Measurements from ENCODE around the gene PAMR1.
"Not testable (repeated sequence)": the region's sequence is repeated elsewhere in the genome, so short reads cannot be mapped to it uniquely, and the experiment has no call there.

Gene PAMR1

GRCh38 chr11:35554491-35555437 is 29.3 kb upstream of the PAMR1 start:
- Histone ChIP-seq H3K9ac (ENCODE audit: low read depth, low read length) (no peak overlapping the region), H3K4me1 (ENCODE audit: control insufficient read depth, insufficient read depth, low read length) (peaks cover 3% of the 10 kb centered on the region), H3K9me3 (ENCODE audit: control insufficient read depth, insufficient read depth, low read length) (no peaks in the 10 kb centered on the region), H3K27me3 (ENCODE audit: control insufficient read depth, insufficient read depth, low read length) (no peaks in the 10 kb centered on the region), H3K36me3 (ENCODE audit: control insufficient read depth, insufficient read depth, low read length) (no peaks in the 10 kb centered on the region), H3K4me3 (ENCODE audit: low read depth, low read length) (no peak overlapping the region)

DNA sequence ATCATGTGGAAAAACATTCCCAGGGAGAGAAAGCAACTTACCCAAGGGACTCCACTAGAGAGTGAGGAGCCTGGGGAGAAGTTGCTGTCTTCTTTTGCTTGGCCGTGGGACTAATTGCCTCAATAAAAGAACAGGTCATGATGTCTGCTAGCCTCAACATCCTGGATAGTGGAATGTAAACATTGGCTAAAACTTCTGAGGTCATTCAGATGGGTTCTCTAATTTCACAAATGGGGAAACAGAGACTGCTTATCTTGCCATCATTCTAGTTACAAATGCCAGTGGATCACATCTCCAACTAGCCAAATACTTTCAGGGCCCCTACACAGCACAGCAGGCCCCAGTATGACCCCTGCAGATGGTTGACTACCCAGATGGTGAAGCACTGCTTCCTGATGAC is 28.4 kb upstream of the PAMR1 start:
- no peaks in the 10 kb centered on the region for H3K9me3 ChIP-seq (ENCODE audit: control insufficient read depth, insufficient read depth, low read length)
- no peaks in the 10 kb centered on the region for H3K27me3 ChIP-seq (ENCODE audit: control insufficient read depth, insufficient read depth, low read length)
- H3K36me3 ChIP-seq (ENCODE audit: control insufficient read depth, insufficient read depth, low read length): no peaks in the 10 kb centered on the region
- no peak overlapping the region for H3K4me3 ChIP-seq (ENCODE audit: low read depth, low read length)
- H3K4me1 ChIP-seq (ENCODE audit: control insufficient read depth, insufficient read depth, low read length): peaks cover 9% of the 10 kb centered on the region
- H3K9ac ChIP-seq (ENCODE audit: low read depth, low read length): no peak overlapping the region

DNA sequence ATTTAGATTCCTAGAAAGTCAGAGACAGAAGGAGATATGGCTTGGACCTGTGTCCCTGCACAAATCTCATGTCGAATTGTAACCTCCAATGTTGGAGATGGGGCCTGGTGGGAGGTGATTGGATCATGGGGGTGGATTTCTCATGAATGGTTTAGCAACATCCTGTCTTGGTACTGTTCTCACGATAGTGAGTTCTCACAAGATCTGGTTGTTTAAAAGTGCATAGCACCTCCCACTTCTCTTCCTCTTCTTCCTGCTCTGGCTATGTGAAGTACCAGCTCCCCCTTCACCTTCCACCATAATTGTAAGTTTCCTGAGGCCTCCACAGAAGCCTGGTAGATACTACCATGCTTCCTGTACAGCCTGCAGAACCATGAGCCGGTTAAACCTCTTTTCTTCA is 27.6 kb upstream of the PAMR1 start:
- no peaks in the 10 kb centered on the region for H3K9me3 ChIP-seq (ENCODE audit: control insufficient read depth, insufficient read depth, low read length)
- H3K4me1 ChIP-seq (ENCODE audit: control insufficient read depth, insufficient read depth, low read length): peaks cover 9% of the 10 kb centered on the region
- H3K27me3 ChIP-seq (ENCODE audit: control insufficient read depth, insufficient read depth, low read length): no peaks in the 10 kb centered on the region
- no peaks in the 10 kb centered on the region for H3K36me3 ChIP-seq (ENCODE audit: control insufficient read depth, insufficient read depth, low read length)
- no peak overlapping the region for H3K9ac ChIP-seq (ENCODE audit: low read depth, low read length)
- H3K4me3 ChIP-seq (ENCODE audit: low read depth, low read length): no peak overlapping the region

- H3K36me3 ChIP-seq (ENCODE audit: control insufficient read depth, insufficient read depth, low read length): no peaks in the 10 kb centered on the region
These were observed 27.2 kb upstream of the PAMR1 start for GRCh38 chr11:35552616-35553015.

GRCh38 chr11:35550374-35551036 is 25.1 kb upstream of the PAMR1 start:
- H3K4me3 ChIP-seq (ENCODE audit: low read depth, low read length): no peak overlapping the region
- H3K27me3 ChIP-seq (ENCODE audit: control insufficient read depth, insufficient read depth, low read length): no peaks in the 10 kb centered on the region
- no peak overlapping the region for H3K9ac ChIP-seq (ENCODE audit: low read depth, low read length)
- peaks cover 9% of the 10 kb centered on the region for H3K4me1 ChIP-seq (ENCODE audit: control insufficient read depth, insufficient read depth, low read length)
- H3K36me3 ChIP-seq (ENCODE audit: control insufficient read depth, insufficient read depth, low read length): no peaks in the 10 kb centered on the region
- H3K9me3 ChIP-seq (ENCODE audit: control insufficient read depth, insufficient read depth, low read length): no peaks in the 10 kb centered on the region

More at GRCh38 chr11:35552616-35553015, 27.2 kb upstream of the PAMR1 start:
- no peaks in the 10 kb centered on the region for H3K9me3 ChIP-seq (ENCODE audit: control insufficient read depth, insufficient read depth, low read length)
- H3K9ac ChIP-seq (ENCODE audit: low read depth, low read length): no peak overlapping the region
- H3K27me3 ChIP-seq (ENCODE audit: control insufficient read depth, insufficient read depth, low read length): no peaks in the 10 kb centered on the region
- H3K4me3 ChIP-seq (ENCODE audit: low read depth, low read length): no peak overlapping the region
- H3K4me1 ChIP-seq (ENCODE audit: control insufficient read depth, insufficient read depth, low read length): peaks cover 9% of the 10 kb centered on the region

- no peak overlapping the region for H3K9ac ChIP-seq (ENCODE audit: low read depth, low read length)
- H3K4me3 ChIP-seq (ENCODE audit: low read depth, low read length): no peak overlapping the region
These were observed 24.4 kb upstream of the PAMR1 start for GRCh38 chr11:35549787-35550186.

DNA sequence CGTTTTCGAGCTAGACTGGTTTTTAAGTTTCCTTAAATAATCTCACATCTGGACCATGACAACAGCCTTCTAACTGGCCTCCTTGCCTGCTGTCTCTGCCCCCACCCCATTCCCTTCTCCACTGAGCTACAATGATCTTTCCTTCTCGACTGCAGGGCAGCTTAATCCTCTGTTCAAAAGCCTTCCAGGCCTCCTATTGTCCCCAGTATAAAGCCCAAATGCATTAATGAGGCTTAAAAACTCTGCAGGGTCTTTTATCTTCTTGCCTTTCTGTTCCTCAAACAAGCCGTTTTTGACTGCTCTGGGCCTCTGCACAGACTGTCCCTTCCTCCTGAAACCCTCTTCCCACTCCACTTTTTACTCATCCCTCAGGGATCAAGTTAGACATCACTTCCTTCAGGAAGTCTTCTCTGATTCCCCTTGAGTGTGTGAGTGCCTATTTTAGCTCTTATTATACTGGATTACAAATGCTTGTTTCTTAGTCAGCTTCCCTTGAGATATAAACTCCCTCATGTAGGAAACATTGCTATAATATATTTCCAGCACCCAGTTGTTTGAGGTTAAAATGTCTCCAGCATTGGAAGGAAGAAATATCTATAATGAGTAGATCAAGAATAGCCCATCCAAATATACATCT is 23.6 kb upstream of the PAMR1 start:
- Histone ChIP-seq H3K9me3 (ENCODE audit: control insufficient read depth, insufficient read depth, low read length) (no peaks in the 10 kb centered on the region), H3K9ac (ENCODE audit: low read depth, low read length) (no peak overlapping the region), H3K27me3 (ENCODE audit: control insufficient read depth, insufficient read depth, low read length) (no peaks in the 10 kb centered on the region), H3K4me3 (ENCODE audit: low read depth, low read length) (no peak overlapping the region), H3K36me3 (ENCODE audit: control insufficient read depth, insufficient read depth, low read length) (no peaks in the 10 kb centered on the region), H3K4me1 (ENCODE audit: control insufficient read depth, insufficient read depth, low read length) (peaks cover 9% of the 10 kb centered on the region)

More at GRCh38 chr11:35549787-35550186, 24.4 kb upstream of the PAMR1 start:
- H3K27me3 ChIP-seq (ENCODE audit: control insufficient read depth, insufficient read depth, low read length): no peaks in the 10 kb centered on the region
- H3K4me1 ChIP-seq (ENCODE audit: control insufficient read depth, insufficient read depth, low read length): peaks cover 9% of the 10 kb centered on the region
- H3K36me3 ChIP-seq (ENCODE audit: control insufficient read depth, insufficient read depth, low read length): no peaks in the 10 kb centered on the region
- H3K9me3 ChIP-seq (ENCODE audit: control insufficient read depth, insufficient read depth, low read length): no peaks in the 10 kb centered on the region

- H3K27me3 ChIP-seq (ENCODE audit: control insufficient read depth, insufficient read depth, low read length); H3K9ac ChIP-seq (ENCODE audit: low read depth, low read length); H3K9me3 ChIP-seq (ENCODE audit: control insufficient read depth, insufficient read depth, low read length); H3K36me3 ChIP-seq (ENCODE audit: control insufficient read depth, insufficient read depth, low read length); H3K4me3 ChIP-seq (ENCODE audit: low read depth, low read length); H3K4me1 ChIP-seq (ENCODE audit: control insufficient read depth, insufficient read depth, low read length): not testable (repeated sequence)
These were observed 22.6 kb upstream of the PAMR1 start for GRCh38 chr11:35547995-35548394.

DNA sequence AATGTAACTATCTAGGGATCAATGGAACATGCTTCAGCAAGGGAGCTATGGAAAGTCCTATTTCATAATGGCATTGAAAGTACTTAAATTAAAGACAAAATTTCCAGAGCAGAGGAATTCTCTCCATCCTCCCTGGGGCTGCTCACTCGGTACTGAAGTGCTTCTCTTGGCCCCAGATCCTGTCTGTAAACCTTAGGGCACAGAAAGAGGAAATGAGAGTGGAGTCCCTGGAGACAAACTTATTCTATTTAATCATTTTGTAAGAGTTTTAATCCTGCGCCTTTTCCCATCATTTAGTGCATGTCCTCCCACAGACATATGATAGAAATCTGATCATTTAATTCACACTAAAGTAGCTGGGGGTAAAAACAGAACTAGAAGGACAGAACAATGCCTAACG is 20.9 kb upstream of the PAMR1 start:
- Histone ChIP-seq H3K9me3 (ENCODE audit: control insufficient read depth, insufficient read depth, low read length) (no peaks in the 10 kb centered on the region), H3K4me3 (ENCODE audit: low read depth, low read length) (no peak overlapping the region), H3K4me1 (ENCODE audit: control insufficient read depth, insufficient read depth, low read length) (peaks cover 9% of the 10 kb centered on the region), H3K36me3 (ENCODE audit: control insufficient read depth, insufficient read depth, low read length) (no peaks in the 10 kb centered on the region), H3K9ac (ENCODE audit: low read depth, low read length) (no peak overlapping the region), H3K27me3 (ENCODE audit: control insufficient read depth, insufficient read depth, low read length) (no peaks in the 10 kb centered on the region)

GRCh38 chr11:35545391-35546003 is 20.1 kb upstream of the PAMR1 start:
- Histone ChIP-seq H3K9ac (ENCODE audit: low read depth, low read length) (no peak overlapping the region), H3K4me3 (ENCODE audit: low read depth, low read length) (no peak overlapping the region)

DNA sequence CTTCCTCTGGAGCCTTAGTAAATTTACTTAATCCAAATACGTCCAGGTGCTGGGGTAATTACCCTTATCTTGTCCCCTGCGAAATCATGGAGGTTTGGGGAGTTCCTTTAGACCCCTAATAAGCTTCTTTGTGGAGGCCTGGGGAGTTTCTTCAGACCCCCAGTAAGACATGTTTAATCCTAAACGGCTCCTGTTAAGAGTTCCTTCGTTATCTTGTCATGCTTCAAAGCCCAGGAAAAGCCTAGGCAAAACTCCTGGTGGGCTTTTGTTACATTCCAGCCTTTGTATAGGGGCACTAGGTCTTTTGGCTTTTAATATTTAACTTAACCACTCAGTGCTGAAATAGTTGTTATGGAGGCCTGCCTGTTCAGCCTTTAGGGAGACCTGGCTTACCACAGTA is 18.1 kb upstream of the PAMR1 start:
- no peaks in the 10 kb centered on the region for H3K27me3 ChIP-seq (ENCODE audit: control insufficient read depth, insufficient read depth, low read length)
- no peak overlapping the region for H3K9ac ChIP-seq (ENCODE audit: low read depth, low read length)
- H3K4me3 ChIP-seq (ENCODE audit: low read depth, low read length): no peak overlapping the region
- no peaks in the 10 kb centered on the region for H3K36me3 ChIP-seq (ENCODE audit: control insufficient read depth, insufficient read depth, low read length)
- no peaks in the 10 kb centered on the region for H3K9me3 ChIP-seq (ENCODE audit: control insufficient read depth, insufficient read depth, low read length)
- H3K4me1 ChIP-seq (ENCODE audit: control insufficient read depth, insufficient read depth, low read length): no peaks in the 10 kb centered on the region

More at GRCh38 chr11:35545391-35546003, 20.1 kb upstream of the PAMR1 start:
- H3K27me3 ChIP-seq (ENCODE audit: control insufficient read depth, insufficient read depth, low read length): no peaks in the 10 kb centered on the region
- H3K9me3 ChIP-seq (ENCODE audit: control insufficient read depth, insufficient read depth, low read length): no peaks in the 10 kb centered on the region
- no peaks in the 10 kb centered on the region for H3K36me3 ChIP-seq (ENCODE audit: control insufficient read depth, insufficient read depth, low read length)
- peaks cover 9% of the 10 kb centered on the region for H3K4me1 ChIP-seq (ENCODE audit: control insufficient read depth, insufficient read depth, low read length)
